NK-92 treated with Interleukin-12 subunit alpha and Interleukin-12 subunit beta, amount 100 ng/mL, for 24 hours (cell line): Measurements from ENCODE around the gene CYP46A1.
"Not testable (repeated sequence)": the region's sequence is repeated elsewhere in the genome, so short reads cannot be mapped to it uniquely, and the experiment has no call there.

Experiments
- DNase-seq: peaks from one replicate; lab custom pipeline; 2025; lab: John Stamatoyannopoulos, UW

CYP46A1 gene

DNA sequence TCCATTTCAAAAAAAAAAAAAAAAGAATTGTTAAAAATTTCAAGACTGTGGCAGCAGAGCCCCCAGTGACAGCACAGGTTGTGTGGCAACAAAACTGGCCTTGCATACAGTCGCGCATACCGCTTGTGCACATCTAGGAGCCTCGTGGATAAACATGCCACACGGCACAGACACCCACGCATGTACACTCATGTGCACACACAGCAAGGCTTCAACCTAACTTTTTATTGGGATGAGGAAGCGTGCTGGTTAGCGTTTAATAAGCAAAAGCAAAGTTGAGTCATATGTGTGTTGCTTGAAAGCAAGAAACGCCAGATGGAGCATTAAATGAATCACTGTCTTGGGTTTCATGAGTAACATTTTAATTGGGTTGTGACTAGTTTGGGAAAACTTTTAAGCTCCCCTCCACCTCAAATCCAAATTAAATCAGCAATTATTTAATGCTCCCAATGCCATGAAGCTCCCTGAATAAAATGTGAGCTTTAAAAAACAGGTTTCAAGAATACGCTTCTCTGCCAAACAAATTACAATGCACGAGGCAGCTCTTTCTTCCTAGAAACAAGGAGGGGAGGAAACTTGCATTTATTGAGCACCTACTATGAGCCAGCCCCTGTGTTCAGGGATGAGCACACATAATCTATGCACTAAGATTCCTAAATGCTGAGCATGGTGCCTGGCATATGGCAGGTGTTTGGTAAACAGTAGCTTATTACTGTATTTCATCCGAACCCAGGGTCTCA, 73.4 kb downstream of the CYP46A1 start:
- no peak for DNase-seq

DNA sequence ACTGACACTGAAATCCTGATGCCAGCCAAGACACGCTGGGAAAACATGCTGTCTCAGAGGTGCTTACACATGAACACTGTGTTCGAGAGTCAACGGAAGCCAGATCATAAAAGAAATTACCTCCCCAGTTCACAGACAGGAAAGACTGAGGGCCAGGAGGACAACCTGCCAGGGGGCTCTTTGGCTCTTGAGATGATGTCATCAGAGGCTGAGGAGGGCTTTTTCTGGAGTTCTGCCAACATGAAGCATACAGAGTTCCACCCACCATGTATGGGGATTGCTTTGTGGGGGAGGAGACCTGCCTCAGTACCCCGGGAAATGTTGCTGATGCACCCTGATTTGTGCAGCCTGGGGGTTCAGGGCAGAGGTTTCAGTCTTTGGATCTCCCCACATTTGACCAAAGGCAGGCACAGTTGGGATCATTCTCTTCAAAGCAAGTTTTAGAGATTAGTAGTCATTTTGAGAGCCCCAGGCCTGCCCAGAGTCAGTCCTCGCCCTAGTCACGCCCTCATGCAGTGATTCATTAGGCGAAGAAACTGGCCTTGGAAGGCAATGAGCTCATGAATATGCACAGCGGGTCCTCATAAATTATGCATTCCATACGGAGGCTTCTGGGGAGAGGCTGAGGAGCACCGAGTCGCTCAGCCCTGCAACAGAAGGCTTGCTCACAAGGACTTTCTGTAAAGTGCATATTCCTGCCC, 74.2 kb downstream of the CYP46A1 start:
- DNase-seq, result no peak

DNA sequence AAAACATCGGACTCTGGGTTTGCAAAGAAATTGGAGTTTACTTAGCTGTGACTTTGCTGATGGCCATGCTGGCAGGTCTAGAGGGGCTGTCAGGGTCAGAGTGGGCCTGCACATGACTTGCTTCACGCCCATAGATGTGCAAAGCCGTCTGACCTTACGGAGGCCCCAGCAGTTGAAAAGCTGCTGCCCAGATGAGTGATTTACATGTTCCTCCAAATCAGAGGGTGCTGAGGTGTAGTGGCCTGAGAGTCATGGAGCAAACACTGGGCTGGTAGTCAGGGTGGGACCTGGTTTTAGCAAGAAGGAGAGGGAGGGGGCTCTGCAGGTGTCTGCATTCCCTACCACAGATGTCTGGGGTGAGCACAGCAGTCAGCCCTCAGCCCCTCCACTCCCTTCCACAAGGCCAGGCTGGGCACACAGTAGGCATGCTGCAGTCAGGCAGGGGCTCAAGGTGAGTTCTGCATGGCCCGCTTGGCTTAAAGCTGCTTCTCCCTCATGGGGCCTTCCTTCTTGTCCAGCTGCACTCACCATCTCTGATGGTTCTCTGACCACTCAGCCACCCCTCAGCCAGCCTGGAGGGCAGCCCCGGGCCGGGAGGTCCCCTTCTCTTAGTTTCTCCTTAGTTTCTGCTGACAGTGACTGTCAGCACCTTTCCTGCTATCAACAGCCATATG, 74.9 kb downstream of the CYP46A1 start:
- DNase-seq, result no peak

DNA sequence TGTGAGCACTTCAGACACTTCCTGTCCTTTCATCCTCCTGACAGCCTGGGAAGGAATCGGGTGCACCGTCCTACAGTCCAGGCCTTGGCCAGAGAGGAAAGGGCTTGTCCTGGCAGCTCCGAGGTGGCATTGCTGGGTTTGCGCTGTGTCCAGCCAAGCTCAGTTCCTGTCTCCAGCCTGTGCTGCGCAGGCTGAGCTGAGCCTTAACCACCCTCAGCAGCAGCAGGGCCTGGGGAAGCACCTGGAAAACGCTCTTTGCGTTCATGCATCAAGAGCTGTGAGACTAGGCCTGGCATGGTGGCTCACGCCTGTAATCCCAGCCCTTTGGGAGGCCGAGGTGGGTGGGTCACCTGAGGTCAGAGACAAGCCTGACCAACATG, 75.4 kb downstream of the CYP46A1 start:
- no peak for DNase-seq

DNA sequence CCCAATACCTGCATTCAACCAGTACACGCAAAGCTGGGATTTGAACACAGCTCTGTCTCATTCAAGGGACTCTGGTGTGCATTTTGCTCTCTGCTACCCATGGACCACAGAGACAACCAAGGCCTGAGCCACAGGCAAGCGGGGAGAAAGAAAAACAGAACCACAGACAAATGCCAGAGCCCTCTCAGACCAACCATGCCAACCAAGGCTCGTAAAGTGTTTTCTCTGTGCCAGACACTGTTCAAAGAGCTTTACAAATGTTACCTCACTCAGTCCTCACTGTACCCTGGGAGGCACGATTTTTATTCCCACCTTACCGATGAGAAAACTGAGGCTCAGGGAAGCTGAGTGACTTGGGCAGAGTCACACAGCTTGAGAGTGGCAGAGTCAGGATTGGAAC, 76.7 kb downstream of the CYP46A1 start:
- DNase-seq, result no peak

DNA sequence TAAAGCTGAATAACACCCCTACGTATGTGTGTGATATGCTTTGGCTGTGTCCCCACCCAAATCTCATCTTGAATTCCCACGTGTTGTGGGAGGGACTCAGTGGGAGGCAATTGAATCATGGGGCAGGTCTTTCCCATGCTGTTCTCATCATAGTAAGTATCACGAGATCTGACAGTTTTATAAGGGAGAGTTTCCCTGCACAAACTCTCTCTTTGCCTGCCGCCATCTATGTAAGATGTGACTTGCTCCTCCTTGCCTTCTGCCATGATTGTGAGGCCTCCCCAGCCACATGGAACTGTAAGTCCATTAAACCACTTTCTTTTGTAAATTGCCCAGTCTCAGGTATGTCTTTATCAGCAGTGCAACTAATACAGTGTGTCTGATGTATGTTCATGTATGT, 78.8 kb downstream of the CYP46A1 start:
- not testable (repeated sequence) for DNase-seq

DNA sequence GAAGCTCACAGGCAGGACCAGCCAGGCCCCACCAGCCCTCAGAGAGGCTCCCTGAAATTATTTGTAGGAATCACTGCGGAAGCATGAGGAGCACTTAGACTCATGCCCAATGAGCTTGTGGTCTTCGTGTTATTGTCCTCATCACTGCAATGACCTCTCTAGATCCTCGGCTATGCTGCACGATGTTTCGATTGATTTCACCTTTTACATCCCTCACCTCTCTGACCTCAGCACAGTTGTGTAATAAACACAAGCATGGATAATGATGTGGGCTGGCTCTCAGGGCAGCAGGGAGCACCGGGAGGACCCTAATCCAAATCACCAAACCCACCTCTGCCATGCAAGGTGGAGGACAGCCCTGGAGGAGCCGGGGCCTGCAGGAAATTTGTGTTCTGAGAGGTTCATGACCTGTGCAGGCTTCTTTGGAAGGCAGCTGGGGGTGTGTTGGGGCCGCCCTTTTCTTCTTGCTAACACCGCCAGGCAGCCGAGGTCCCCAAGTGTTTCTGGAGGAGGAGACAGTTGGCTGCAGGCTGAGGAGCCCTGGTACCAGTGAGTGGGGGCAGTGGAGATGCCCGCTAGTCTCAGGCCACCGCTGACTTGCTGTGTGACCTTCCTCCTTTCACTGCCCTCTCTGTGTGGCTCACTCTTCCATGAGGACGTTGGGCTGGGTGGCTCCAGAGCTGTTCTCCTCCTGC, 79.6 kb downstream of the CYP46A1 start:
- no peak for DNase-seq

DNA sequence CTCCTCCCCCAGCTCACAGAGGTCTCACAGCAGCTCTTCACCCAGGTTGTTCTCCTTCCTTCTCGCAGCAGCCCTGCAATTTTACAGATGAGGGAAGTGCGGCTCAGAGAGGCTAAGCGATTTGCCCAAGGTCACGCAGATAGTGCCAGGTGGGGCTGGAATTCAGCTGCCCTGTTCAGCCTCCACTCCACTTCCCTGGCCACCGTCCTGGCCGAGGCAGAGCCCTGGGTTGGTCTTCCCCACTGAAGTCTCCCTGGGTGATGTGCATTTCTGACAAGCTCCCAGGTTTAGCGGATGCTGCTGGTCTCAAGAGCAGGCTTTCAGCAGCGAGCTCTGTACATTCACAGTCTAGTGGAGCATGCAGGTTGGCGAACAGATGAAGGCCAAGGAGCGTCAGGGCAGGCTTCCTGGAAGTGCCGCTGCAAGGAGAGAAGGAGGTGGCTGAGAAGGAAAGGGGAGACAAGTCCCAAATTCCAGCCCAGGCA, 80.2 kb downstream of the CYP46A1 start:
- no peak for DNase-seq

DNA sequence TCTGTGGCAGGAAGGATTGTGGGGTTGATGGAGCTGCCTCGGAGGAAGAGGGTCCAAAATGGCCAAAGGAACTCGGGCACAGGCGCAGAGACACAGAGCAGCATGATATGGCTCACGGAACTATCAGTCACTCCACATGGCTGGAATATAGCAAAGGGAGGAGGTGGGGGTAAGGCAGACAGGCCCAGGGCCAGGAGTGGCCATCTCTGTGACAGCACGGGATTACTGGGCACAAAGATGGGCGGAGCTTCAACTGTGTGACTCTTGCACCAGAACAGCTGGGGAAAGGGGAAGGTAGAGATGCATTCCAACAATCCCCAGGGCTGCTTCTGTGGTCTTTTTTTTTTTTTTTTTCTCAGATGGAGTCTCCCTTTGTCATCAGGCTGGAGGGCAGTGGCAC, 84.3 kb downstream of the CYP46A1 start:
- no peak for DNase-seq

DNA sequence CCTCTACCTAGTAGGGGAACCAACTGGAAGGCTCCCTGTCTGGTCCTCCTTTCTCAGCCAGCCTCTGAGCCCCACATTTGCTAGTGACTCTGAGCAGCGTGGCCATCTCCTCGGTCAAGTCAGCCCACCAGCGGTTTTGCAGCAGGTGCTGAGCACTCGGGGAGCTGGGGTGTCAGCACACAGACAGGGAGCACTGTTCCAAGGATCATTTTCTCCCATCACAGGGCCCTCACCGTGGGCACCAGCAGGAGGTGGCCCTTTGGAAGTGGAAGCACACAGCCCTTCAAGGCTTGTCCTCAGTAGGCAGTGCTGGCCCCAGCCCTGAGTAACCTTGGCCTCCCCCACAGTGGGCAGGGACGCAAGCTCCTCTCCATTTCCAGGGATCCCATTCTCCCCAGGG, 85.0 kb downstream of the CYP46A1 start:
- DNase-seq, result no peak

DNA sequence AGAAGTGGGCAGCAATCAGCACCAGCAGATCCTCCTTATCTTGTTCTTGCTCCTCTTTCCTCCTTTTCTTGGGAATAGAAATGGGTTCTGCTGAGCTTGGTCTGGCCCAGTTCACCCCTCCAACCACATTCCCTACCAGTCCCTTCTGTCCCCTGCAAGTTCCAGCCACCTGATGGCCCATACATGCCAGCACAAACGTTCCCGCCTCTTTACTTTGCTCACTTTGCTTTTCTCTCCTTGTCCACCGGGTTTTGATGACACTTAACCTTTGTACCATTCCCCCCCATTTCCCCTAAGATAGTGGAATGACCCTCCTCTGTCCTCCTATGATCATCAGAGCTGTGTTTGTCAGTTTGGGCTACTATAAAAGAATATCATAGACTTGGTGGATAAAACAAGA, 85.7 kb downstream of the CYP46A1 start:
- DNase-seq, result no peak

DNA sequence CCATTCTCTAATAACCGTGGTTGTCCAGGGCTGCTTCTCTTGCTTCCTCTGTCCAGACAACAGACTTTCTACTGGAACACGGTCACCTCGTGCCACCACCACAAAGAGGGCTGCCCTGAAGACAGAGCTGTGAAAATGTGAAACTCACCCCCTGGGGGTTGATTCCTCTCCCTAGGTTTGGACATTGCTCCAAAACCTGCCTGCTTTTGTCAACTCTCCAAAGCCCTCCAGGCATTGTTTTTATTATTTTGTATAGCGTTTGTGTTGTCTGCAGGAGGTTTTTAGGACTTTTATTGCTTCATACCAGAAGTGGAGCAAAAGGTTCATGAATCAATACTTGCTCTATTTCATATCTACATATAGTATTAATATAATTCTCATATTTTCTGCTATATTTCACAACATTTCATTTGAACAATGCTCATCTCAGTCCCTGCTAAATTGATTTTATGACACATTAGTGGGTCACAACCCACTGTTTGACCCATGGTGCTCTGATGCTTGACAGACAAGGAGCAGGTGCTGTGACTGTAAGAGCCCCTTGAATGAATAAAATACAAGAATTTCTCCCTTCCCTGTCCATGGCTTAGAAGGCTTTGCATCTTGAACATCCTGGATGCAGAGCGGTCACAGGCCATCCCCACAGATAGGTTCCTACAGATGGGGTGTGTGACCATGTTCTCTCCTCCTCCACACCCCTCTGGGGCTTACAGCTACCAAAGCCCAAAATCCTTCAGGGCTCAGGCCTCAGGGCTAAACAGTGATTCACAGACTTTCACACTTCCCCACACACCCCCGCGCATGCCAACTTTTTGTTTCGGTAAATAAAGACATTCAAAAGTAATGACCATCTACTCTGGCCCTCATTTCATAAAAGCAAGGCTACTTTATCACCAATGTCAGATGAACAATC, 88.5 kb downstream of the CYP46A1 start:
- DNase-seq, result no peak

DNA sequence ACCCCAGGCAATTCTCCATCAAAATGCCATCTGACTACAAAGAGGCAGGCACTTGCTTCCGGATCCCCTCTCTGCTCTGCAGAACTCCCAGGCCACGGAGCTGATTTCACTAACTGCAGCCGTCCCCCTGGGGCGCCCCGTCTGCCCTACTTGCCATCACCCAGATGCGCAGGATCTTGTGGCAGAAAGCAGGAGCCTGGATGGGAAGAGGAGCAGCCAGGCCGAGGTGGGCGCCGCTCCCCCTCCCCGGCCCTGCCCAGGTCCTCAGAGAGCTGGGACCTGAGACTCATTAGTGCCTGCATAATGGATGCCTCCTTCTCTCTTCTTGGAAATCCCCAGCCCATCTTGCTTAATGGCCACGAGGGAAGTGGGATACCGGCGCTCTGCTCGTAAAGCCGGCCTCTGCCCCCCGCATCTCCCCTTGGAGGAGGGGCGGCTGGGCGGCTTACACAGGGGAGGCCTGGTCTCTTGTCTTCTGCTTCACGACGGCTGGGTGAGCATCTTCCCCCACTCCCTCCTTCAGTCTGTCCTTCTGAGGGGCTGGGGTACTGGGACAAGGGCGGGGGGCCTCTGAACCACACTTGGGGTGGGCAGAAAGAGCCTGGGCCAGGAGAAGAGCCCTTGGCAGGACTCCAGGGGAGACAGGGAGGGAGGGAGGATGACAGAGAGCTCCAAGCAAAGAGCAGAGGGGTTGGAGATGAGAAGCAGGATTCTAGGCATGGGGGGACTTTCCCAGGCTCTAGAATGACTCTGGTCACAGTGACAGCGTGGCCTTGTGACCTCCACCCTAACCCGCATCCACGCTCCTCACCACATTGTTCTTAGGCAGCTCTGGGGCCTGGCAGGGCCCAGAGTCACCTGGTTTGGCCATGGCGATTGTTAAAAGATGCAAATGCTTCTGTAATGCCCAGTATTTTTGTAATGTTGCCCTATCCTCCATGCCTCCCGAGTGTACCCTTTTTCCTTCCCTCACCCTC, 89.7 kb downstream of the CYP46A1 start:
- DNase-seq, result no peak

DNA sequence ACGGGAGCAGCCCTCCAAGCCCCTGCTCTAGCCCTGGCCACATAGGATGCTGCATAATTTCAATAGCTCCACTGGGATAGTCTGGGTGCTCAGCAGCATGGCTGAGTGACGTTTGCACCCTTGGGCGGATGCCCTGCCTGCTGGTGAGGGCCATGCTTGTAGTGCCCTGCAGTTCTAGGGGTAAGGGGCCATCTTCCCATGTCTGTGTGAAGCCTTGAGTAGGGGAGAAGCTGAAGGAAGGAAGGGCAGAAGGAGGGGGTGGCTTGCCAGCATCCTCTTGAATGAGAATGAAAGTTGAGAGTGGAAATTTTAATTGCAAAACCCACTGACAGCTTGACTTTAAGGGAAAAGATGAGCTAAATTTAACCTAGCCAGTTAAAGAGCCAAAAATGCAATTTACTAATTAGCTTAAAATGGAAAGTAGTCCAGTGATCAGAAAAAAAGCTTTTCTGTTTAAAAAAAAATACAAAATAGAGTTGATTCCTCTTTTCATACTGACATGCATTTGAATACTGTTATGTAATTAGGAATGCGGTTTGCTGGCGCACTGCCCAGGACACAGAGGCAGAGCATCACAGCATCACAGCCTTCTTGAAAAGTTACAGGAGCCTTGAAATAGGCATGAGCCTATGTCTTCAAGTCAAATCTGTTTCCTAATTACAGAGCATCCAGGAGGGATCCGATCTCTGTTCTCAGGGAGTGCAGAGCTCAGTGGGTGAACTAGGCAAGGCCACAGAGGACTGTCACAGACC, 90.6 kb downstream of the CYP46A1 start:
- no peak for DNase-seq

DNA sequence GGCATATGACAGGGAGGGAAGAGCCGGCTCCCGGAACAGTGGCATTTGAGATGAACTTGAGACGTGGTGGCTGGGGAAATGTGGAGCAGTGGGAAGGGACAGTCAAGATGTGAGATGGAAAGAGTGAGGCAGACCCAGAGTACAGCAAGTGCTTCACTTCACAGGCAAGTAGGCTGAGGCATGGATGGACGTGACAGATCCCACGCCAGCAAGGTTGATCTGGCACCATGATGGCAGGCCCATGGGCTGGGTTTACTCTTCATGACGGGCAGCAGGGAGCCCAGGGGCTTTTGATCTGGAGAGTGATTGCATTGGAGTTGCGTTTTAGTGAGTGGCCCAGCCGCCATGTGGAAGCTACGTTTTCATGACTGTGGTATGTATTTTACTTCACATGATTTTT, 91.3 kb downstream of the CYP46A1 start:
- no peak for DNase-seq
